K562 (cell line): Measurements from ENCODE around the gene DHRS12. TPM values are rescaled to one million over a fixed set of nuclear protein-coding genes. Genes with fewer than 3 reads are reported as not detected.

Source experiments
- ATAC-seq: fragments of 200-7000 bp; cut with Tn5 transposase; 3 replicates; pipeline ENCODE4 v1.9.1; 2020; ENCODE audit warnings: moderate library complexity
- BruUV-seq: library from RNA; stranded (reverse); fragments of 400-500 nt; replicated peaks from 2 replicates; lab custom pipeline; 2021; lab: Mats Ljungman, UMichigan
- CTCF ChIA-PET: fragments of 300-600 bp; formaldehyde crosslinking; extraction: SDS; loops from one replicate; lab custom pipeline; 2021; ENCODE audit warnings: low intra/inter-chr PET ratio; lab: Yijun Ruan, JAX
- POLR2A ChIA-PET: fragments of 300-600, 350-650 bp; sonication (Branson Sonifier 250); formaldehyde crosslinking; extraction: SDS; loops from one replicate; lab custom pipeline; 2021; ENCODE audit warnings: antibody characterized with exemption, inconsistent platforms; lab: Yijun Ruan, JAX
- DNase-seq, 4 experiments: peaks; one replicate each; pipeline versions ENCODE4 v3.0.0 to v3.0.0-alpha.2; 2011 to 2018; ENCODE audit warnings: low spot score in 3 of 4, mixed read lengths in 3 of 4; ENCODE audit errors: extremely low read depth in 1 of 4
- FAIRE-seq: peaks from 2 replicates; lab custom pipeline; 2011; peaks lifted over from hg19 to GRCh38; lab: Jason Lieb, UNC
- H2AFZ ChIP-seq: 2 replicates; pipeline ENCODE4 v1.6.0; 2011; ENCODE audit warnings: low read depth, low read length, control low read depth, inconsistent platforms
- H3K27ac ChIP-seq: fragments of 200-600 bp; 3 replicates; pipeline ENCODE4 v1.8.0; 2011; ENCODE audit warnings: low read depth, mild to moderate bottlenecking, control low read depth, inconsistent platforms, low read length, moderate library complexity, mixed read lengths; ENCODE audit errors: extremely low read depth
- H3K27me3 ChIP-seq, 2 experiments: fragments of 300-600 bp in 1 of 2; 2 replicates in 1 of 2; 3 replicates in 1 of 2; pipeline versions ENCODE4 v1.6.0 to v1.8.0; 2011; ENCODE audit warnings: inconsistent platforms in 2 of 2, low read length in 2 of 2, mild to moderate bottlenecking in 1 of 2, mixed read lengths in 1 of 2, moderate library complexity in 1 of 2; ENCODE audit not compliant: control insufficient read depth in 2 of 2, insufficient read depth in 2 of 2
- H3K36me3 ChIP-seq: fragments of 300-600 bp; 3 replicates; pipeline ENCODE4 v1.8.0; 2011; ENCODE audit warnings: mild to moderate bottlenecking, low read length, inconsistent platforms; ENCODE audit not compliant: control insufficient read depth, insufficient read depth
- H3K4me1 ChIP-seq, 2 experiments: fragments of 200-600 bp in 1 of 2; replicated peaks in 1 of 2; 2 replicates in 1 of 2; 3 replicates in 1 of 2; pipeline versions ENCODE4 v1.5.1 to v1.8.0; 2011; ENCODE audit warnings: inconsistent platforms in 2 of 2, low read length in 2 of 2, mild to moderate bottlenecking in 1 of 2, mixed read lengths in 1 of 2, moderate library complexity in 1 of 2; ENCODE audit not compliant: control insufficient read depth in 2 of 2, insufficient read depth in 2 of 2
- H3K4me2 ChIP-seq: 2 replicates; pipeline ENCODE4 v1.6.1; 2011; ENCODE audit warnings: low read length, control low read depth, inconsistent platforms, mixed read lengths; ENCODE audit not compliant: insufficient read depth
- H3K4me3 ChIP-seq: fragments of 200-600 bp; sonication (generic), shearing (Covaris generic); 2 replicates; pipeline ENCODE4 v1.5.1; 2016; ENCODE audit warnings: control low read depth, inconsistent platforms
- H3K79me2 ChIP-seq: fragments of 200-600 bp; 3 replicates; pipeline ENCODE4 v1.8.0; 2011; ENCODE audit warnings: low read length, inconsistent platforms; ENCODE audit not compliant: control insufficient read depth, insufficient read depth
- H3K9ac ChIP-seq, 2 experiments: 2 replicates each; pipeline versions ENCODE4 v1.6.0 to v1.6.1; 2011; ENCODE audit warnings: low read depth in 2 of 2, low read length in 2 of 2, control low read depth in 1 of 2, inconsistent platforms in 1 of 2, mild to moderate bottlenecking in 1 of 2, mixed read lengths in 1 of 2; ENCODE audit not compliant: insufficient read depth in 1 of 2
- H3K9me1 ChIP-seq: one replicate; pipeline ENCODE4 v1.6.0; 2011; ENCODE audit warnings: inconsistent platforms, mild to moderate bottlenecking, low read length, moderate library complexity; ENCODE audit not compliant: control insufficient read depth, insufficient read depth
- H3K9me3 ChIP-seq: replicated peaks from 2 replicates; pipeline ENCODE4 v1.5.1; 2011; ENCODE audit warnings: low read depth, low read length, inconsistent platforms; ENCODE audit not compliant: control insufficient read depth, insufficient read depth
- H4K20me1 ChIP-seq: replicated peaks from 2 replicates; pipeline ENCODE4 v1.6.1; 2011; ENCODE audit warnings: low read length, inconsistent platforms, mixed read lengths; ENCODE audit not compliant: control insufficient read depth, insufficient read depth
- CUX1 ChIP-seq: fragments of 200-800 bp; sonication (Bioruptor generic); IDR thresholded peaks from 2 replicates; pipeline ENCODE4 v1.6.1; 2016; ENCODE audit warnings: missing genetic modification characterization, missing compliant biosample characterization
- ETS2 ChIP-seq: IDR thresholded peaks from 2 replicates; pipeline ENCODE4 v1.6.1; 2016; ENCODE audit warnings: borderline replicate concordance, missing genetic modification characterization, mild to moderate bottlenecking, moderate library complexity, missing compliant biosample characterization; ENCODE audit not compliant: poor library complexity, severe bottlenecking
- KLF1 ChIP-seq: fragments of 450-650 bp; IDR thresholded peaks from 2 replicates; pipeline ENCODE4 v1.6.1; 2016; ENCODE audit warnings: missing genetic modification characterization, missing compliant biosample characterization
- NELFE ChIP-seq: IDR thresholded peaks from 2 replicates; pipeline ENCODE4 v1.6.1; 2011; ENCODE audit warnings: mild to moderate bottlenecking; ENCODE audit not compliant: insufficient read depth, insufficient read length
- RBM14 ChIP-seq: fragments of 200-400 bp; formaldehyde crosslinking; IDR thresholded peaks from 2 replicates; pipeline ENCODE4 v1.6.1; 2018; ENCODE audit warnings: low read depth, mild to moderate bottlenecking, low read length, moderate library complexity, borderline replicate concordance; ENCODE audit not compliant: insufficient read depth
- STAT5B ChIP-seq: fragments of 250-450 bp; sonication (Bioruptor Pico); IDR thresholded peaks from 2 replicates; pipeline ENCODE4 v1.8.0; 2021; ENCODE audit warnings: mild to moderate bottlenecking, inconsistent platforms
- ZFP30 ChIP-seq: fragments of 250-450 bp; sonication (Bioruptor Pico); IDR thresholded peaks from 2 replicates; pipeline ENCODE4 v1.8.0; 2022; ENCODE audit warnings: moderate library complexity, mild to moderate bottlenecking, inconsistent platforms, borderline replicate concordance
- ZKSCAN8 ChIP-seq: fragments of 200-800 bp; sonication (Bioruptor generic); IDR thresholded peaks from 2 replicates; pipeline ENCODE4 v1.6.1; 2016; ENCODE audit warnings: missing genetic modification characterization, missing compliant biosample characterization
- ZNF3 ChIP-seq: fragments of 250-450 bp; sonication (Bioruptor Pico); IDR thresholded peaks from 2 replicates; pipeline ENCODE4 v1.5.0; 2021; ENCODE audit warnings: mild to moderate bottlenecking, moderate library complexity
- ZNF311 ChIP-seq: fragments of 250-450 bp; sonication (Bioruptor Pico); IDR thresholded peaks from 2 replicates; pipeline ENCODE4 v1.4.0; 2020; ENCODE audit warnings: mild to moderate bottlenecking, moderate library complexity
- ZNF586 ChIP-seq: fragments of 450-650 bp; formaldehyde crosslinking; conservative IDR thresholded peaks from 2 replicates; pipeline ENCODE4 v1.4.0; 2020; ENCODE audit warnings: mild to moderate bottlenecking, moderate library complexity
- ZNF707 ChIP-seq: fragments of 250-450 bp; sonication (Bioruptor Pico); conservative IDR thresholded peaks from 2 replicates; pipeline ENCODE4 v1.8.0; 2022; ENCODE audit warnings: inconsistent platforms, mild to moderate bottlenecking, moderate library complexity
- ZZZ3 ChIP-seq: fragments of 450-650 bp; IDR thresholded peaks from 2 replicates; pipeline ENCODE4 v1.6.1; 2016; ENCODE audit warnings: antibody characterized with exemption, mild to moderate bottlenecking, moderate library complexity
- WGBS: fragments of 100-300 bp; shearing (Covaris generic); methylation state at CpG from one replicate; pipeline ENCODE4 v1.1.6; 2016; ENCODE audit warnings: low coverage, mixed read lengths; ENCODE audit not compliant: insufficient coverage; ENCODE audit errors: missing lambda C conversion rate; 5-methylcytosine and 5-hydroxymethylcytosine counted together
- in situ Hi-C: fragments of 300-500 bp; cut with MboI; formaldehyde crosslinking; loops from 4 replicates; pipeline ENCODE4 v1.15.0; 2018; ENCODE audit warnings: inconsistent platforms, mixed read lengths
- intact Hi-C: fragments of 100-400 bp; cut with micrococcal nuclease; formaldehyde crosslinking; loops from 2 replicates; pipeline ENCODE4 v1.14.2; 2022
- polyA plus RNA-seq, 8 experiments: library from polyadenylated mRNA; depleted of rRNA in 4 of 8; stranded (reverse) in 5 of 8; unstranded in 3 of 8; fragments of >200 nt; fragmentation: Nextera tagmentation in 2 of 8; fragmentation: Illumina TruSeq in 1 of 8; extraction: Ambion mirVana in 2 of 8; extraction: Trizol in 1 of 8; gene quantifications; 2 replicates each; pipeline versions ENCODE4 v1.2.1 to v1.2.3, GENCODE V29; 2011 to 2014; ENCODE audit warnings: inconsistent platforms in 1 of 8, missing spikeins in 1 of 8
- total RNA-seq, 7 experiments: library from RNA; depleted of rRNA in 6 of 7; stranded (reverse); fragments of >200 nt in 6 of 7; fragmentation: Illumina TruSeq in 2 of 7; extraction: Trizol in 2 of 7; gene quantifications; 2 replicates each; pipeline versions ENCODE4 v1.2.1 to v1.2.3, GENCODE V29; 2011 to 2021; ENCODE audit warnings: low replicate concordance in 1 of 7
- TF ChIP-seq, protein P1 (sequence below): fragments of 250-450 bp; sonication (Bioruptor Pico); IDR thresholded peaks from 2 replicates; pipeline ENCODE4 v1.4.0; 2020; ENCODE audit warnings: mild to moderate bottlenecking, moderate library complexity

DHRS12 gene
- total and polyA plus RNA-seq, 9 of the 15 experiments (the other 6 are each of a cell fraction or from before 2014, with no cell fraction given), result 0.62 to 2.7 (median 0.98) TPM

- H3K4me1 ChIP-seq, result no peaks in the 10 kb centered on the region; a peak in 1 of 5 replicates
- WGBS, result 31% methylated on average over 6 of the region's 7 CpGs
- H3K27me3 ChIP-seq, result peaks cover 0 to 15% of the 10 kb centered on the region in 2 experiments; a peak in 3 of 5 replicates
- no peak overlapping the region for H3K27ac ChIP-seq
- H4K20me1 ChIP-seq, result no peaks in the 10 kb centered on the region
- DNase-seq (no peak), ATAC-seq (no peak), FAIRE-seq (no peak)
- ChIA-PET POLR2A (no interaction called here), CTCF (no interaction called here)
- no peak overlapping the region for H3K4me3 ChIP-seq
- H3K36me3 ChIP-seq, result no peaks in the 10 kb centered on the region
- H3K9me3 ChIP-seq, result no peaks in the 10 kb centered on the region
- no peak overlapping the region for H3K9ac ChIP-seq
- no TSS peak for BruUV-seq
- H3K79me2 ChIP-seq, result no peaks in the 10 kb centered on the region
- no peaks in the 10 kb centered on the region for H3K9me1 ChIP-seq
- TF ChIP-seq KLF1 (tag), result no peak
- no peak for TF ChIP-seq ZFP30 (CRISPR knock-in tag)
- TF ChIP-seq ZNF707 (CRISPR knock-in tag), result no peak
- no peak for TF ChIP-seq NELFE
- TF ChIP-seq, protein P1, sequence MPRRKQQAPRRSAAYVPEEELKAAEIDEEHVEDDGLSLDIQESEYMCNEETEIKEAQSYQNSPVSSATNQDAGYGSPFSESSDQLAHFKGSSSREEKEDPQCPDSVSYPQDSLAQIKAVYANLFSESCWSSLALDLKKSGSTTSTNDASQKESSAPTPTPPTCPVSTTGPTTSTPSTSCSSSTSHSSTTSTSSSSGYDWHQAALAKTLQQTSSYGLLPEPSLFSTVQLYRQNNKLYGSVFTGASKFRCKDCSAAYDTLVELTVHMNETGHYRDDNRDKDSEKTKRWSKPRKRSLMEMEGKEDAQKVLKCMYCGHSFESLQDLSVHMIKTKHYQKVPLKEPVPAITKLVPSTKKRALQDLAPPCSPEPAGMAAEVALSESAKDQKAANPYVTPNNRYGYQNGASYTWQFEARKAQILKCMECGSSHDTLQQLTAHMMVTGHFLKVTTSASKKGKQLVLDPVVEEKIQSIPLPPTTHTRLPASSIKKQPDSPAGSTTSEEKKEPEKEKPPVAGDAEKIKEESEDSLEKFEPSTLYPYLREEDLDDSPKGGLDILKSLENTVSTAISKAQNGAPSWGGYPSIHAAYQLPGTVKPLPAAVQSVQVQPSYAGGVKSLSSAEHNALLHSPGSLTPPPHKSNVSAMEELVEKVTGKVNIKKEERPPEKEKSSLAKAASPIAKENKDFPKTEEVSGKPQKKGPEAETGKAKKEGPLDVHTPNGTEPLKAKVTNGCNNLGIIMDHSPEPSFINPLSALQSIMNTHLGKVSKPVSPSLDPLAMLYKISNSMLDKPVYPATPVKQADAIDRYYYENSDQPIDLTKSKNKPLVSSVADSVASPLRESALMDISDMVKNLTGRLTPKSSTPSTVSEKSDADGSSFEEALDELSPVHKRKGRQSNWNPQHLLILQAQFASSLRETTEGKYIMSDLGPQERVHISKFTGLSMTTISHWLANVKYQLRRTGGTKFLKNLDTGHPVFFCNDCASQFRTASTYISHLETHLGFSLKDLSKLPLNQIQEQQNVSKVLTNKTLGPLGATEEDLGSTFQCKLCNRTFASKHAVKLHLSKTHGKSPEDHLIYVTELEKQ (CRISPR knock-in tag), result no peak
- no peak for TF ChIP-seq ZZZ3
- no peak for TF ChIP-seq ETS2 (tag)
- no peak for TF ChIP-seq ZNF311
- no peak for TF ChIP-seq CUX1 (CRISPR knock-in tag)
- TF ChIP-seq STAT5B (CRISPR knock-in tag), result no peak
- TF ChIP-seq ZKSCAN8 (CRISPR knock-in tag), result no peak
- TF ChIP-seq ZNF586 (CRISPR knock-in tag), result no peak
- no peak for TF ChIP-seq RBM14
- no peak for TF ChIP-seq ZNF3
- in situ Hi-C loops (no loop called here), intact Hi-C loops (no loop called here)
- H2AFZ ChIP-seq, result no peak overlapping the region
- H3K4me2 ChIP-seq, result no peak overlapping the region
These were observed 27.8 kb downstream of the DHRS12 start for GRCh38 chr13:51776179-51776578.
